Measurements from ENCODE around the gene POU2F1. TPM values are rescaled to one million over a fixed set of nuclear protein-coding genes. Genes with fewer than 3 reads are reported as not detected.

POU2F1 gene
- total RNA-seq, 1 experiment from 2014 or later: 24.5 TPM

GRCh38 chr1:167387251-167387910, 166.7 kb downstream of the POU2F1 start:
- Histone ChIP-seq H4K20me1 (ENCODE audit: insufficient read depth) (no peaks in the 10 kb centered on the region), H3K36me3 (ENCODE audit: control insufficient read depth in 1 of 2, insufficient read depth in 2 of 2, low read length in 2 of 2) (peaks cover 0 to 3% of the 10 kb centered on the region in 2 experiments; a peak in 1 of 4 replicates), H3K9ac (ENCODE audit: low read length) (no peak overlapping the region), H3K4me1 (ENCODE audit: control insufficient read depth in 1 of 2, insufficient read depth in 2 of 2, low read length in 2 of 2) (no peaks in the 10 kb centered on the region), H3K9me3 (ENCODE audit: control insufficient read depth in 1 of 2, insufficient read depth in 1 of 2, low read depth in 1 of 2, low read length in 2 of 2) (no peaks in the 10 kb centered on the region), H3K4me2 (ENCODE audit: low read length) (no peak overlapping the region), H2AFZ (ENCODE audit: low read depth, low read length, poor library complexity, severe bottlenecking) (no peak overlapping the region), H3K27ac (ENCODE audit: low read depth, low read length) (no peak overlapping the region), H3K4me3 (replicated peaks in 1 of 2; ENCODE audit: low read depth in 1 of 2, low read length in 2 of 2) (no peak overlapping the region), H3K27me3 (ENCODE audit: insufficient read depth, low read length) (no peaks in the 10 kb centered on the region), H3K9me2 (ENCODE audit: insufficient read depth) (no peaks in the 10 kb centered on the region), H3K79me2 (ENCODE audit: insufficient read depth, low read length) (no peaks in the 10 kb centered on the region)
- TF ChIP-seq, protein P1, sequence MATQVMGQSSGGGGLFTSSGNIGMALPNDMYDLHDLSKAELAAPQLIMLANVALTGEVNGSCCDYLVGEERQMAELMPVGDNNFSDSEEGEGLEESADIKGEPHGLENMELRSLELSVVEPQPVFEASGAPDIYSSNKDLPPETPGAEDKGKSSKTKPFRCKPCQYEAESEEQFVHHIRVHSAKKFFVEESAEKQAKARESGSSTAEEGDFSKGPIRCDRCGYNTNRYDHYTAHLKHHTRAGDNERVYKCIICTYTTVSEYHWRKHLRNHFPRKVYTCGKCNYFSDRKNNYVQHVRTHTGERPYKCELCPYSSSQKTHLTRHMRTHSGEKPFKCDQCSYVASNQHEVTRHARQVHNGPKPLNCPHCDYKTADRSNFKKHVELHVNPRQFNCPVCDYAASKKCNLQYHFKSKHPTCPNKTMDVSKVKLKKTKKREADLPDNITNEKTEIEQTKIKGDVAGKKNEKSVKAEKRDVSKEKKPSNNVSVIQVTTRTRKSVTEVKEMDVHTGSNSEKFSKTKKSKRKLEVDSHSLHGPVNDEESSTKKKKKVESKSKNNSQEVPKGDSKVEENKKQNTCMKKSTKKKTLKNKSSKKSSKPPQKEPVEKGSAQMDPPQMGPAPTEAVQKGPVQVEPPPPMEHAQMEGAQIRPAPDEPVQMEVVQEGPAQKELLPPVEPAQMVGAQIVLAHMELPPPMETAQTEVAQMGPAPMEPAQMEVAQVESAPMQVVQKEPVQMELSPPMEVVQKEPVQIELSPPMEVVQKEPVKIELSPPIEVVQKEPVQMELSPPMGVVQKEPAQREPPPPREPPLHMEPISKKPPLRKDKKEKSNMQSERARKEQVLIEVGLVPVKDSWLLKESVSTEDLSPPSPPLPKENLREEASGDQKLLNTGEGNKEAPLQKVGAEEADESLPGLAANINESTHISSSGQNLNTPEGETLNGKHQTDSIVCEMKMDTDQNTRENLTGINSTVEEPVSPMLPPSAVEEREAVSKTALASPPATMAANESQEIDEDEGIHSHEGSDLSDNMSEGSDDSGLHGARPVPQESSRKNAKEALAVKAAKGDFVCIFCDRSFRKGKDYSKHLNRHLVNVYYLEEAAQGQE (IDR thresholded peaks at IDR 0.05; ENCODE audit: low read depth): no peak
- TF ChIP-seq, protein P2, sequence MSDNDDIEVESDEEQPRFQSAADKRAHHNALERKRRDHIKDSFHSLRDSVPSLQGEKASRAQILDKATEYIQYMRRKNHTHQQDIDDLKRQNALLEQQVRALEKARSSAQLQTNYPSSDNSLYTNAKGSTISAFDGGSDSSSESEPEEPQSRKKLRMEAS (IDR thresholded peaks at IDR 0.05): no peak
- no peak for TF ChIP-seq ZNF274 (IDR thresholded peaks at IDR 0.05; ENCODE audit: low read depth, low read length)
- no peak for TF ChIP-seq EZH2 (IDR thresholded peaks at IDR 0.05)
- TF ChIP-seq CEBPB (IDR thresholded peaks at IDR 0.05; ENCODE audit: low read depth): no peak
- TF ChIP-seq SIN3A (IDR thresholded peaks at IDR 0.05; ENCODE audit: low read depth): no peak
- TF ChIP-seq CBX3 (IDR thresholded peaks at IDR 0.05; ENCODE audit: low read depth): no peak
- TF ChIP-seq EZH2phosphoT487 (IDR thresholded peaks at IDR 0.05; ENCODE audit: borderline replicate concordance): no peak
- no peak for TF ChIP-seq RAD21 (IDR thresholded peaks at IDR 0.05; ENCODE audit: low read depth)
- TF ChIP-seq POLR2AphosphoS5 (IDR thresholded peaks at IDR 0.05; ENCODE audit: low read depth, low read length): no peak
- TF ChIP-seq SP1 (IDR thresholded peaks at IDR 0.05; ENCODE audit: low read depth): no peak
- no peak for TF ChIP-seq POLR2A (IDR thresholded peaks at IDR 0.05; ENCODE audit: borderline replicate concordance, extremely low read depth, insufficient read depth, insufficient read length)
- no peak for TF ChIP-seq ZFX (IDR thresholded peaks at IDR 0.05)
- TF ChIP-seq CTCF (IDR thresholded peaks at IDR 0.05 in 2 of 3, conservative IDR thresholded peaks at IDR 0.05 in 1 of 3; ENCODE audit: borderline replicate concordance in 1 of 3, insufficient read depth in 1 of 3, low read depth in 2 of 3, low read length in 2 of 3): no peak
- TF ChIP-seq, protein P3, sequence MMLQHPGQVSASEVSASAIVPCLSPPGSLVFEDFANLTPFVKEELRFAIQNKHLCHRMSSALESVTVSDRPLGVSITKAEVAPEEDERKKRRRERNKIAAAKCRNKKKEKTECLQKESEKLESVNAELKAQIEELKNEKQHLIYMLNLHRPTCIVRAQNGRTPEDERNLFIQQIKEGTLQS (IDR thresholded peaks at IDR 0.05): no peak
- TF ChIP-seq TCF7L2 (IDR thresholded peaks at IDR 0.05; ENCODE audit: borderline replicate concordance, extremely low read depth, insufficient read depth, insufficient read length): no peak
- no peak for TF ChIP-seq ZBTB33 (IDR thresholded peaks at IDR 0.05; ENCODE audit: extremely low read depth, insufficient replicate concordance, low read length)
- ATAC-seq (no peak), DNase-seq (ENCODE audit: low read depth, low spot score) (no peak)
- intact Hi-C loops (cut with micrococcal nuclease): no loop called here
- CTCF ChIA-PET: no interaction called here
- POLR2A ChIA-PET: no interaction called here
- RAD21 ChIA-PET (ENCODE audit: low non-redundant PET in 1 of 2, low total read pairs in 2 of 2, uncharacterized antibody in 2 of 2, unreplicated experiment in 2 of 2): no interaction called here
- no TSS peak for BruUV-seq (replicated peaks)

Data from HCT116 (cell line).